SK-N-SH (cell line): ENCODE data around the gene BIRC6. TPM values are rescaled to one million over a fixed set of nuclear protein-coding genes. Genes with fewer than 3 reads are reported as not detected.

Source experiments
- CTCF ChIA-PET: fragments of 300-600, 350-600 bp; formaldehyde crosslinking; extraction: SDS; loops from one replicate; lab custom pipeline; 2021; lab: Yijun Ruan, JAX
- POLR2A ChIA-PET: fragments of 350-600 bp; sonication (Branson Sonifier 250); formaldehyde crosslinking; extraction: SDS; loops from one replicate; lab custom pipeline; 2020; ENCODE audit warnings: antibody characterized with exemption, inconsistent platforms; lab: Yijun Ruan, JAX
- DNase-seq: peaks from one replicate; pipeline ENCODE4 v3.0.0; 2012
- H2AFZ ChIP-seq: fragments of 200-600 bp; sonication (generic); 2 replicates; pipeline ENCODE4 v1.8.1; 2016; ENCODE audit warnings: antibody characterized with exemption, mild to moderate bottlenecking, low read depth
- H3F3A ChIP-seq: fragments of 200-600 bp; sonication (generic); replicated peaks from 2 replicates; pipeline ENCODE3; 2016; ENCODE audit warnings: antibody characterized with exemption, mild to moderate bottlenecking; ENCODE audit not compliant: insufficient read depth
- H3K27ac ChIP-seq, 2 experiments: fragments of 200-500 bp in 1 of 2; fragments of 200-600 bp in 1 of 2; sonication (Bioruptor generic) in 1 of 2; sonication (generic), shearing (Covaris generic) in 1 of 2; 2 replicates each; pipeline versions ENCODE4 v1.5.1 to v1.6.1; 2014 to 2016; ENCODE audit warnings: low read depth in 2 of 2, inconsistent platforms in 1 of 2, low read length in 1 of 2, mild to moderate bottlenecking in 1 of 2, mixed read lengths in 1 of 2
- H3K27me3 ChIP-seq: fragments of 200-600 bp; sonication (generic), shearing (Covaris generic); 2 replicates; pipeline ENCODE4 v1.6.1; 2016; ENCODE audit warnings: mixed run types; ENCODE audit not compliant: insufficient read depth
- H3K36me3 ChIP-seq, 2 experiments: fragments of 200-500 bp in 1 of 2; fragments of 200-600 bp in 1 of 2; sonication (Bioruptor generic) in 1 of 2; sonication (generic) in 1 of 2; replicated peaks in 1 of 2; 2 replicates each; pipeline versions ENCODE3 to v1.5.1; 2014 to 2016; ENCODE audit warnings: low read length in 1 of 2, mild to moderate bottlenecking in 1 of 2; ENCODE audit not compliant: insufficient read depth in 2 of 2, control insufficient read depth in 1 of 2
- H3K4me1 ChIP-seq, 2 experiments: fragments of 200-500 bp in 1 of 2; fragments of 200-600 bp in 1 of 2; sonication (Bioruptor generic) in 1 of 2; sonication (generic), shearing (Covaris generic) in 1 of 2; 2 replicates each; pipeline versions ENCODE4 v1.5.1 to v1.6.1; 2014 to 2016; ENCODE audit warnings: low read depth in 1 of 2, low read length in 1 of 2, mixed run types in 1 of 2; ENCODE audit not compliant: insufficient read depth in 2 of 2, control insufficient read depth in 1 of 2
- H3K4me2 ChIP-seq: fragments of 200-600 bp; sonication (generic), shearing (Covaris generic); 2 replicates; pipeline ENCODE4 v1.6.1; 2017; ENCODE audit warnings: mixed run types
- H3K4me3 ChIP-seq, 2 experiments: fragments of 200-500 bp in 1 of 2; fragments of 200-600 bp in 1 of 2; sonication (Bioruptor generic) in 1 of 2; sonication (generic), shearing (Covaris generic) in 1 of 2; 2 replicates each; pipeline versions ENCODE4 v1.5.1 to v1.8.1; 2014 to 2016; ENCODE audit warnings: low read depth in 2 of 2, inconsistent platforms in 1 of 2, low read length in 1 of 2, mild to moderate bottlenecking in 1 of 2, mixed read lengths in 1 of 2, moderate library complexity in 1 of 2
- H3K79me2 ChIP-seq: fragments of 200-600 bp; sonication (generic); 2 replicates; pipeline ENCODE4 v1.8.1; 2017; ENCODE audit warnings: mild to moderate bottlenecking; ENCODE audit not compliant: insufficient read depth
- H3K9ac ChIP-seq: fragments of 200-600 bp; sonication (generic); 2 replicates; pipeline ENCODE4 v1.6.1; 2017; ENCODE audit warnings: mixed run types
- H3K9me2 ChIP-seq: fragments of 200-600 bp; sonication (generic); 2 replicates; pipeline ENCODE4 v1.6.1; 2017; ENCODE audit warnings: mixed run types
- H3K9me3 ChIP-seq: fragments of 200-600 bp; sonication (generic); 2 replicates; pipeline ENCODE4 v1.6.1; 2017; ENCODE audit warnings: mixed run types, mild to moderate bottlenecking, moderate library complexity
- H4K20me1 ChIP-seq: fragments of 200-600 bp; sonication (generic); 2 replicates; pipeline ENCODE4 v1.6.1; 2017; ENCODE audit warnings: mild to moderate bottlenecking, mixed run types; ENCODE audit not compliant: insufficient read depth
- CHD2 ChIP-seq: fragments of 150-350 bp; IDR thresholded peaks from 2 replicates; pipeline ENCODE4 v1.6.1; 2018; ENCODE audit warnings: low read length; ENCODE audit not compliant: partially characterized antibody
- ELF1 ChIP-seq: IDR thresholded peaks from 2 replicates; pipeline ENCODE4 v1.4.0; 2012
- EZH2phosphoT487 ChIP-seq: fragments of 200-600 bp; sonication (generic); IDR thresholded peaks from 2 replicates; pipeline ENCODE4 v1.6.1; 2017; ENCODE audit warnings: low read depth, mixed run types, mild to moderate bottlenecking, antibody characterized with exemption, moderate library complexity, borderline replicate concordance
- FOXM1 ChIP-seq: IDR thresholded peaks from 2 replicates; pipeline ENCODE4 v1.4.0; 2012; ENCODE audit warnings: low read depth, mild to moderate bottlenecking
- JUND ChIP-seq: IDR thresholded peaks from 2 replicates; pipeline ENCODE4 v1.4.0; 2012
- MEF2A ChIP-seq: IDR thresholded peaks from 2 replicates; pipeline ENCODE4 v1.4.0; 2012; ENCODE audit warnings: low read depth, borderline replicate concordance
- MXI1 ChIP-seq: IDR thresholded peaks from 2 replicates; pipeline ENCODE4 v1.6.1; 2012; ENCODE audit warnings: mild to moderate bottlenecking, low read depth, low read length, improper control_type of control experiment
- NFIC ChIP-seq: IDR thresholded peaks from 2 replicates; pipeline ENCODE4 v1.4.0; 2012; ENCODE audit warnings: borderline replicate concordance
- NRF1 ChIP-seq: IDR thresholded peaks from 2 replicates; pipeline ENCODE4 v1.6.1; 2012; ENCODE audit warnings: low read depth, mild to moderate bottlenecking, low read length
- POLR2AphosphoS5 ChIP-seq: IDR thresholded peaks from 2 replicates; pipeline ENCODE4 v1.6.1; 2012; ENCODE audit warnings: low read depth, low read length
- RCOR1 ChIP-seq: fragments of 150-350 bp; IDR thresholded peaks from 2 replicates; pipeline ENCODE4 v1.6.1; 2017; ENCODE audit warnings: antibody characterized with exemption, low read length
- RFX5 ChIP-seq: IDR thresholded peaks from 2 replicates; pipeline ENCODE4 v1.6.1; 2012; ENCODE audit warnings: mild to moderate bottlenecking, improper control_type of control experiment, low read length
- RXRA ChIP-seq: IDR thresholded peaks from 2 replicates; pipeline ENCODE4 v1.4.0; 2012; ENCODE audit warnings: low read depth, mild to moderate bottlenecking, borderline replicate concordance
- TAF1 ChIP-seq: IDR thresholded peaks from 2 replicates; pipeline ENCODE4 v1.6.1; 2012; ENCODE audit warnings: low read depth, mild to moderate bottlenecking, low read length, moderate library complexity, borderline replicate concordance
- TEAD4 ChIP-seq: IDR thresholded peaks from 2 replicates; pipeline ENCODE4 v1.4.0; 2012; ENCODE audit warnings: mild to moderate bottlenecking, borderline replicate concordance; ENCODE audit not compliant: insufficient read depth
- WGBS: methylation state at CpG from one replicate; pipeline ENCODE4 v1.1.6; 2017; ENCODE audit warnings: low lambda C conversion rate; 5-methylcytosine and 5-hydroxymethylcytosine counted together
- polyA plus RNA-seq, 3 experiments: library from polyadenylated mRNA; depleted of rRNA; stranded (reverse); fragments of >200 nt; gene quantifications; 2 replicates each; pipeline ENCODE4 v1.2.3, GENCODE V29; 2012
- TF ChIP-seq, protein P1 (sequence below): IDR thresholded peaks from 2 replicates; pipeline ENCODE4 v1.6.1; 2012; ENCODE audit warnings: mild to moderate bottlenecking, low read depth, low read length, moderate library complexity
- TF ChIP-seq, protein P2 (sequence below): fragments of 200-600 bp; sonication (generic); IDR thresholded peaks from 2 replicates; pipeline ENCODE4 v1.6.1; 2017; ENCODE audit warnings: antibody characterized with exemption, mild to moderate bottlenecking, moderate library complexity
- TF ChIP-seq, protein P3 (sequence below): fragments of 150-350 bp; IDR thresholded peaks from 2 replicates; pipeline ENCODE4 v1.6.1; 2016; ENCODE audit warnings: mild to moderate bottlenecking, low read depth, low read length
- TF ChIP-seq, protein P4 (sequence below): fragments of 150-350 bp; IDR thresholded peaks from 2 replicates; pipeline ENCODE4 v1.6.1; 2017; ENCODE audit warnings: antibody characterized with exemption, low read length, low read depth, borderline replicate concordance

Gene BIRC6
- polyA plus RNA-seq, 1 of the 3 experiments (the other 2 are of a cell fraction): 28.9 TPM

DNA sequence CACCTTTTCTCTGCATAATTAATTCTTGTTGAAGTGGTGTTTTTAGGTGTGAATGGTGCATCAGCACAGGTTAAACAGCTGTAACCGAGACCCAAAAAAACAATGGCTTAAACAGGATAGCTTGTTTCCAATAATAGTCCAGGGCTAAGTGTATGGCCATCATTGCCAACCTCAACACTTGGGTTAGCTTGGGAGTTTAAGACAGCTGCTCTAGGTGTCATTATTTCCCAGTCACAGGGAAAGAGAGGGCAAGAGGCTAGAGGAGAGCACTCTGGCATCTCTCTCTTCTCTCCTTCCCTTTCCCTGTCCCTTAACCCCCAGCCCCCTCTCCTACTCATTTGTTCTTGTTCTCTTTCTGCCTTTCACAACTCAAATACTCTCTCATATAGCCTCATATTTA lies 21.1 kb downstream of the BIRC6 start:
- ChIA-PET POLR2A (interaction anchor here (0.6 kb wide), 1 partner anchor 66 kb away, joined by 3 read pairs; no protein-coding TSS in a partner anchor), CTCF (no interaction called here)
- no peak overlapping the region for H3K4me3 ChIP-seq
- H3K9me2 ChIP-seq: no peaks in the 10 kb centered on the region
- H3K79me2 ChIP-seq: peaks cover 100% of the 10 kb centered on the region
- 97% methylated on average over 1 of the region's 1 CpG for WGBS
- H3K27ac ChIP-seq: no peak overlapping the region
- no peak overlapping the region for H3K9ac ChIP-seq
- no peaks in the 10 kb centered on the region for H3K9me3 ChIP-seq
- TF ChIP-seq MXI1 (no peak), CHD2 (no peak), NFIC (no peak), EZH2phosphoT487 (no peak), TAF1 (no peak), ELF1 (no peak), RCOR1 (no peak), NRF1 (no peak), TEAD4 (no peak), POLR2AphosphoS5 (no peak), FOXM1 (no peak), RXRA (no peak), MEF2A (no peak), JUND (no peak), RFX5 (no peak)
- TF ChIP-seq, protein P1, sequence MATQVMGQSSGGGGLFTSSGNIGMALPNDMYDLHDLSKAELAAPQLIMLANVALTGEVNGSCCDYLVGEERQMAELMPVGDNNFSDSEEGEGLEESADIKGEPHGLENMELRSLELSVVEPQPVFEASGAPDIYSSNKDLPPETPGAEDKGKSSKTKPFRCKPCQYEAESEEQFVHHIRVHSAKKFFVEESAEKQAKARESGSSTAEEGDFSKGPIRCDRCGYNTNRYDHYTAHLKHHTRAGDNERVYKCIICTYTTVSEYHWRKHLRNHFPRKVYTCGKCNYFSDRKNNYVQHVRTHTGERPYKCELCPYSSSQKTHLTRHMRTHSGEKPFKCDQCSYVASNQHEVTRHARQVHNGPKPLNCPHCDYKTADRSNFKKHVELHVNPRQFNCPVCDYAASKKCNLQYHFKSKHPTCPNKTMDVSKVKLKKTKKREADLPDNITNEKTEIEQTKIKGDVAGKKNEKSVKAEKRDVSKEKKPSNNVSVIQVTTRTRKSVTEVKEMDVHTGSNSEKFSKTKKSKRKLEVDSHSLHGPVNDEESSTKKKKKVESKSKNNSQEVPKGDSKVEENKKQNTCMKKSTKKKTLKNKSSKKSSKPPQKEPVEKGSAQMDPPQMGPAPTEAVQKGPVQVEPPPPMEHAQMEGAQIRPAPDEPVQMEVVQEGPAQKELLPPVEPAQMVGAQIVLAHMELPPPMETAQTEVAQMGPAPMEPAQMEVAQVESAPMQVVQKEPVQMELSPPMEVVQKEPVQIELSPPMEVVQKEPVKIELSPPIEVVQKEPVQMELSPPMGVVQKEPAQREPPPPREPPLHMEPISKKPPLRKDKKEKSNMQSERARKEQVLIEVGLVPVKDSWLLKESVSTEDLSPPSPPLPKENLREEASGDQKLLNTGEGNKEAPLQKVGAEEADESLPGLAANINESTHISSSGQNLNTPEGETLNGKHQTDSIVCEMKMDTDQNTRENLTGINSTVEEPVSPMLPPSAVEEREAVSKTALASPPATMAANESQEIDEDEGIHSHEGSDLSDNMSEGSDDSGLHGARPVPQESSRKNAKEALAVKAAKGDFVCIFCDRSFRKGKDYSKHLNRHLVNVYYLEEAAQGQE: no peak
- TF ChIP-seq, protein P2, sequence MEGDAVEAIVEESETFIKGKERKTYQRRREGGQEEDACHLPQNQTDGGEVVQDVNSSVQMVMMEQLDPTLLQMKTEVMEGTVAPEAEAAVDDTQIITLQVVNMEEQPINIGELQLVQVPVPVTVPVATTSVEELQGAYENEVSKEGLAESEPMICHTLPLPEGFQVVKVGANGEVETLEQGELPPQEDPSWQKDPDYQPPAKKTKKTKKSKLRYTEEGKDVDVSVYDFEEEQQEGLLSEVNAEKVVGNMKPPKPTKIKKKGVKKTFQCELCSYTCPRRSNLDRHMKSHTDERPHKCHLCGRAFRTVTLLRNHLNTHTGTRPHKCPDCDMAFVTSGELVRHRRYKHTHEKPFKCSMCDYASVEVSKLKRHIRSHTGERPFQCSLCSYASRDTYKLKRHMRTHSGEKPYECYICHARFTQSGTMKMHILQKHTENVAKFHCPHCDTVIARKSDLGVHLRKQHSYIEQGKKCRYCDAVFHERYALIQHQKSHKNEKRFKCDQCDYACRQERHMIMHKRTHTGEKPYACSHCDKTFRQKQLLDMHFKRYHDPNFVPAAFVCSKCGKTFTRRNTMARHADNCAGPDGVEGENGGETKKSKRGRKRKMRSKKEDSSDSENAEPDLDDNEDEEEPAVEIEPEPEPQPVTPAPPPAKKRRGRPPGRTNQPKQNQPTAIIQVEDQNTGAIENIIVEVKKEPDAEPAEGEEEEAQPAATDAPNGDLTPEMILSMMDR: no peak
- TF ChIP-seq, protein P3, sequence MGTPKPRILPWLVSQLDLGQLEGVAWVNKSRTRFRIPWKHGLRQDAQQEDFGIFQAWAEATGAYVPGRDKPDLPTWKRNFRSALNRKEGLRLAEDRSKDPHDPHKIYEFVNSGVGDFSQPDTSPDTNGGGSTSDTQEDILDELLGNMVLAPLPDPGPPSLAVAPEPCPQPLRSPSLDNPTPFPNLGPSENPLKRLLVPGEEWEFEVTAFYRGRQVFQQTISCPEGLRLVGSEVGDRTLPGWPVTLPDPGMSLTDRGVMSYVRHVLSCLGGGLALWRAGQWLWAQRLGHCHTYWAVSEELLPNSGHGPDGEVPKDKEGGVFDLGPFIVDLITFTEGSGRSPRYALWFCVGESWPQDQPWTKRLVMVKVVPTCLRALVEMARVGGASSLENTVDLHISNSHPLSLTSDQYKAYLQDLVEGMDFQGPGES: no peak
- TF ChIP-seq, protein P4, sequence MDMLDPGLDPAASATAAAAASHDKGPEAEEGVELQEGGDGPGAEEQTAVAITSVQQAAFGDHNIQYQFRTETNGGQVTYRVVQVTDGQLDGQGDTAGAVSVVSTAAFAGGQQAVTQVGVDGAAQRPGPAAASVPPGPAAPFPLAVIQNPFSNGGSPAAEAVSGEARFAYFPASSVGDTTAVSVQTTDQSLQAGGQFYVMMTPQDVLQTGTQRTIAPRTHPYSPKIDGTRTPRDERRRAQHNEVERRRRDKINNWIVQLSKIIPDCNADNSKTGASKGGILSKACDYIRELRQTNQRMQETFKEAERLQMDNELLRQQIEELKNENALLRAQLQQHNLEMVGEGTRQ: no peak
- 0 out of 4 replicates have a peak, but pooled peaks cover 0 to 9% of the 10 kb centered on the region in 2 experiments for H3K4me1 ChIP-seq
- H3K27me3 ChIP-seq: no peaks in the 10 kb centered on the region
- no peak overlapping the region for H3K4me2 ChIP-seq
- peaks cover 17 to 26% of the 10 kb centered on the region in 2 experiments for H3K36me3 ChIP-seq
- no peak overlapping the region for H2AFZ ChIP-seq
- peaks cover 61% of the 10 kb centered on the region for H4K20me1 ChIP-seq
- peaks cover 7% of the 10 kb centered on the region for H3F3A ChIP-seq
- no peak for DNase-seq
